Peyer's patch (tissue), 4 donors: Measurements from ENCODE around the gene L1CAM.

Source experiments
- CTCF ChIP-seq, 6 experiments: fragments of 450-650 bp in 4 of 6; fragments of 200-600 bp in 2 of 6; sonication (generic) in 1 of 6; IDR thresholded peaks; one replicate each; pipeline ENCODE4 v1.5.1; 2017 to 2019; ENCODE audit warnings: antibody characterized with exemption in 6 of 6, mild to moderate bottlenecking in 3 of 6, moderate library complexity in 1 of 6
- POLR2A ChIP-seq, 2 donors: fragments of 450-650 bp; IDR thresholded peaks; one replicate each; pipeline ENCODE4 v1.5.1; 2017; ENCODE audit warnings: antibody characterized with exemption in 2 of 2, mild to moderate bottlenecking in 2 of 2, moderate library complexity in 2 of 2

DNA sequence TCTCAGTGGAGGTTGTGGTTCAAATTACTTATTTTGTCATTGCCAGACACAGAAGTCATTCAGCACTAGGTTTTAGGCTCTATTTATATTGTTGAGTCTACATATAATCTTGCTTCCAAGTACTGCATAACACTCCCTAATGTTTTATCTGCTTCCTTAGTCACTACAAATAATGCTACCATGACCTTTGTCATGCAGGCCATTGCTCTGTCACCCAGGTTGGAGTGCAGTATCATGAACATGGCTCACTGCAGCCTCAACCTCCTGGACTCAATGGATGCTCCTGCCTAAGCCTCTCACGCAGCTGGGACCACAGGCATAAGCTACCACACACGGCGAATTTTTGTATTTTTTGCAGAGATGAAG, 32.1 kb downstream of the L1CAM start:
- TF ChIP-seq CTCF (IDR thresholded peaks at IDR 0.05): no peak
- TF ChIP-seq POLR2A (IDR thresholded peaks at IDR 0.05): no peak
